Neural cell (in vitro differentiated cells): Measurements from ENCODE around the gene OTUD7B.

Experiments
- CTCF ChIP-seq: fragments of 450-650 bp; IDR thresholded peaks from 2 replicates; pipeline ENCODE4 v1.5.1; 2014; ENCODE audit warnings: antibody characterized with exemption, mild to moderate bottlenecking, moderate library complexity; ENCODE audit not compliant: poor library complexity, severe bottlenecking
- EP300 ChIP-seq: fragments of 450-650 bp; conservative IDR thresholded peaks from 2 replicates; pipeline ENCODE4 v1.6.1; 2014; ENCODE audit warnings: antibody characterized with exemption, mild to moderate bottlenecking, moderate library complexity; ENCODE audit not compliant: poor library complexity, severe bottlenecking

GRCh38 chr1:149940427-149940826 is 70.1 kb downstream of the OTUD7B start:
- no peak for TF ChIP-seq CTCF
- no peak for TF ChIP-seq EP300
